ENCODE results near the gene PSMG4.

DNA sequence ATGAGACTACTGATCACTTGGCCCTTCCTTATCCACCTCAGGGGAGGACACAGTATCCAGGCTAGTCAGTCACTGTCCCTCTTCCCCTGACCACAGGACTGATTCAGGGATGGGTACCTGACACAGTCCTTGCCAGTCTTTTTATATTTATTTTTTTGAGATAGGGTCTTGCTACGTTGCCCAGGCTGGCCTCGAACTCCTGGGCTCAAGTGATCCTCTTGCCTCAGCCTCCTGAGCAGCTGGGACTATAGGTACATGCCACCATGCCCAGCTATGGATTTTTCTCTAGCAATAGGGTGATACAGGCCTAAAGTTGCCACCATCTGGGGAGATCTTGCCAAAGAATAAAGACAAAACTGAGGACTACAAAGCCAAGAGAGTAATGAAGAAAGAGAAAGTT lies 41.5 kb upstream of the PSMG4 start:
- TF ChIP-seq, protein P1, sequence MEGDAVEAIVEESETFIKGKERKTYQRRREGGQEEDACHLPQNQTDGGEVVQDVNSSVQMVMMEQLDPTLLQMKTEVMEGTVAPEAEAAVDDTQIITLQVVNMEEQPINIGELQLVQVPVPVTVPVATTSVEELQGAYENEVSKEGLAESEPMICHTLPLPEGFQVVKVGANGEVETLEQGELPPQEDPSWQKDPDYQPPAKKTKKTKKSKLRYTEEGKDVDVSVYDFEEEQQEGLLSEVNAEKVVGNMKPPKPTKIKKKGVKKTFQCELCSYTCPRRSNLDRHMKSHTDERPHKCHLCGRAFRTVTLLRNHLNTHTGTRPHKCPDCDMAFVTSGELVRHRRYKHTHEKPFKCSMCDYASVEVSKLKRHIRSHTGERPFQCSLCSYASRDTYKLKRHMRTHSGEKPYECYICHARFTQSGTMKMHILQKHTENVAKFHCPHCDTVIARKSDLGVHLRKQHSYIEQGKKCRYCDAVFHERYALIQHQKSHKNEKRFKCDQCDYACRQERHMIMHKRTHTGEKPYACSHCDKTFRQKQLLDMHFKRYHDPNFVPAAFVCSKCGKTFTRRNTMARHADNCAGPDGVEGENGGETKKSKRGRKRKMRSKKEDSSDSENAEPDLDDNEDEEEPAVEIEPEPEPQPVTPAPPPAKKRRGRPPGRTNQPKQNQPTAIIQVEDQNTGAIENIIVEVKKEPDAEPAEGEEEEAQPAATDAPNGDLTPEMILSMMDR (IDR thresholded peaks at IDR 0.05; ENCODE audit: insufficient read depth, low read length, poor library complexity, severe bottlenecking): no peak
- no peak for TF ChIP-seq EZH2phosphoT487 (conservative IDR thresholded peaks at IDR 0.05; ENCODE audit: low read length)
